Activated T-cell treated with anti-CD3 and anti-CD28 coated beads, Interleukin-2, amount 50 U/mL, for 72 hours (primary cell): ENCODE results near the gene MGAT4A. TPM values are rescaled to one million over a fixed set of nuclear protein-coding genes. Genes with fewer than 3 reads are reported as not detected.

ENCODE experiments used
- ATAC-seq, 2 donors: fragments of 150-1000 bp; cut with Tn5 transposase; replicated peaks in 1 of 2; 2 replicates each; pipeline ENCODE4 v1.10.0; 2021; ENCODE audit warnings: moderate library complexity in 2 of 2, mild to moderate bottlenecking in 1 of 2
- DNase-seq, 2 donors: peaks; one replicate each; pipeline ENCODE4 v3.0.0; 2021 to 2022; ENCODE audit warnings: mixed read lengths in 1 of 2
- H3K27ac Mint-ChIP-seq: one replicate; pipeline ENCODE4 v1.8.0; 2022; ENCODE audit warnings: mild to moderate bottlenecking, moderate library complexity, mixed read lengths
- H3K27me3 Mint-ChIP-seq: one replicate; pipeline ENCODE4 v1.8.0; 2022; ENCODE audit warnings: low read depth, mixed read lengths
- H3K36me3 Mint-ChIP-seq, 2 donors: one replicate each; pipeline ENCODE4 v1.8.0; 2022; ENCODE audit warnings: mixed read lengths in 2 of 2, mild to moderate bottlenecking in 1 of 2; ENCODE audit not compliant: insufficient read depth in 2 of 2
- H3K4me1 Mint-ChIP-seq: one replicate; pipeline ENCODE4 v1.8.0; 2022; ENCODE audit warnings: low read depth, mixed read lengths
- H3K4me3 Mint-ChIP-seq, 2 donors: one replicate each; pipeline ENCODE4 v1.8.0; 2022; ENCODE audit warnings: mild to moderate bottlenecking in 2 of 2, mixed read lengths in 2 of 2, moderate library complexity in 2 of 2
- H3K9me3 Mint-ChIP-seq, 2 donors: one replicate each; pipeline ENCODE4 v1.8.0; 2022; ENCODE audit warnings: mixed read lengths in 2 of 2
- total RNA-seq, 2 donors: library from RNA; stranded (reverse); gene quantifications; one replicate each; pipeline ENCODE4 v1.2.3, GENCODE V29; 2022

MGAT4A gene
- total RNA-seq, 2 donors from 2014 or later, result 108 to 109 TPM

DNA sequence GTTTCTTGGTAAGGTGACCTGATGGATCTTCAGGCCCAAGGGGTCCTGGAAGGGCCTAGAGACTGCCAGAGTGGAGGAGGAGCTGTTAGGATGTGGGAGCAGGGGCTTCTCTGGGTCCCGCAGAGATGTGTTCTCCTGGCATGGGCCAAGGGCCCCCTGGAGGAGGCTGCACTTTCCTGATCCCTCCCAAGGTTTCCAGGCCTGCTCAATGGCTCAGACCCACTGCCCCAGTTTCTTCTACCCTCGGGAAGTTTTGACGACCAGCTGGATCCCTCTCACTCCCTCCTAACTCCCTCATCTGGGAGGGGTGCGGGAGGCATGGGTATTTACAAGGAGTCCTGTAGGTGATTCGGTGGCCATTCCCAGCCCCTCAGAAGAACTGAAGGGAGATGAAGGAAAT, 158.7 kb downstream of the MGAT4A start:
- Mint-ChIP-seq H3K27me3 (no peaks in the 10 kb centered on the region), H3K9me3 (no peaks in the 10 kb centered on the region), H3K4me1 (no peaks in the 10 kb centered on the region), H3K36me3 (peaks cover 2 to 6% of the 10 kb centered on the region in 2 donors), H3K4me3 (no peak overlapping the region), H3K27ac (no peak overlapping the region)
- DNase-seq, result no peak
- ATAC-seq, result no peak

DNA sequence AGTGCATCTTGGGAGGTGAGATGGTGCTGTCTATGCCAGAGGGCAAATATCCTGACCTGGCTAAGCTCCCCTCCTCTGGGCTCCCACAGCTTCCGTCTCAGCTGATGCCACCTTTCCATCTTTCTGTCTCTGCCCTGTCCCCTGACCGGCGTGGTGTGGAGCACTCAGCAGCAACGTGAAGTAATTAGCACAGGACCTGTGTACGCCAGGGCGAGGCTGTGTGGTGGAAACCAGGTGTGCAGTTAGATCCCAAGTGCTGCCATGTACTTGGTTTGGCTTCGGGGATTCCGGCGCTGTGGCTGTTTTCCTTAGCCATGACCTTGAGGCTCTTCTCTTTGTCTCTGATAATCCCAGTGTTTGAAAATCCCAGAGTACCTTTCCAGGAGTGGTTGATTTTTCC, 159.1 kb downstream of the MGAT4A start:
- DNase-seq, result no peak
- Mint-ChIP-seq H3K9me3 (no peaks in the 10 kb centered on the region), H3K4me1 (no peaks in the 10 kb centered on the region), H3K27ac (no peak overlapping the region), H3K36me3 (peaks cover 2 to 6% of the 10 kb centered on the region in 2 donors), H3K4me3 (no peak overlapping the region), H3K27me3 (no peaks in the 10 kb centered on the region)
- ATAC-seq, result no peak

GRCh38 chr2:98571121-98571701, 159.7 kb downstream of the MGAT4A start:
- Mint-ChIP-seq H3K36me3 (peaks cover 3 to 6% of the 10 kb centered on the region in 2 donors), H3K4me1 (no peaks in the 10 kb centered on the region), H3K27me3 (no peaks in the 10 kb centered on the region), H3K9me3 (no peaks in the 10 kb centered on the region), H3K27ac (no peak overlapping the region), H3K4me3 (no peak overlapping the region)
- ATAC-seq (no peak), DNase-seq (no peak)

GRCh38 chr2:98570356-98570755, 160.6 kb downstream of the MGAT4A start:
- Mint-ChIP-seq H3K4me1 (peaks cover 3% of the 10 kb centered on the region), H3K4me3 (no peak overlapping the region), H3K27me3 (no peaks in the 10 kb centered on the region), H3K36me3 (peaks cover 3 to 6% of the 10 kb centered on the region in 2 donors), H3K27ac (peak overlapping the region; percentile 58), H3K9me3 (no peaks in the 10 kb centered on the region)
- ATAC-seq, result no peak
- no peak for DNase-seq

DNA sequence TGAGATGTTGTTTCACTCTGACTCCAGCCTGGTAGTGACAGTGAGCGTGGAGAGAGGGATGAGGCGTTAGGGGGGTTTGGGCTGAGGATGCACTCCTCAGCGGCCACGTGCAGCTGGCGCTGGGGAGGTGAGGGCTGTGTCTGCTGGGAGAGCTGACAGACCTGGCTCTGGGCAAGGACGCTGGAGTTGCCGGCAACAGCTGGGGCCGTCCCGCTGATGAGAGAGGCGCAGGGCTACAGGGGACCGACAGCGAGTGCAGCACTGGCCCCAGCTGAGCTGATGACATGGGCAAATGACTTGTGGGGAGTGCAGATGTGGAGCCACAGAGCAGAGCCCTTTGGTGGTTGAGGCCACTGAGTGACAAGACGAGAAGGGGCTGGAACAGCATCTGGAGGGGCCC, 161.0 kb downstream of the MGAT4A start:
- H3K27me3 Mint-ChIP-seq, result no peaks in the 10 kb centered on the region
- DNase-seq (no peak), ATAC-seq (no peak)
- H3K27ac Mint-ChIP-seq, result peak overlapping the region; percentile 63
- H3K9me3 Mint-ChIP-seq, result no peaks in the 10 kb centered on the region
- H3K4me1 Mint-ChIP-seq, result peaks cover 5% of the 10 kb centered on the region
- peaks cover 3 to 6% of the 10 kb centered on the region in 2 donors for H3K36me3 Mint-ChIP-seq
- no peak overlapping the region for H3K4me3 Mint-ChIP-seq

DNA sequence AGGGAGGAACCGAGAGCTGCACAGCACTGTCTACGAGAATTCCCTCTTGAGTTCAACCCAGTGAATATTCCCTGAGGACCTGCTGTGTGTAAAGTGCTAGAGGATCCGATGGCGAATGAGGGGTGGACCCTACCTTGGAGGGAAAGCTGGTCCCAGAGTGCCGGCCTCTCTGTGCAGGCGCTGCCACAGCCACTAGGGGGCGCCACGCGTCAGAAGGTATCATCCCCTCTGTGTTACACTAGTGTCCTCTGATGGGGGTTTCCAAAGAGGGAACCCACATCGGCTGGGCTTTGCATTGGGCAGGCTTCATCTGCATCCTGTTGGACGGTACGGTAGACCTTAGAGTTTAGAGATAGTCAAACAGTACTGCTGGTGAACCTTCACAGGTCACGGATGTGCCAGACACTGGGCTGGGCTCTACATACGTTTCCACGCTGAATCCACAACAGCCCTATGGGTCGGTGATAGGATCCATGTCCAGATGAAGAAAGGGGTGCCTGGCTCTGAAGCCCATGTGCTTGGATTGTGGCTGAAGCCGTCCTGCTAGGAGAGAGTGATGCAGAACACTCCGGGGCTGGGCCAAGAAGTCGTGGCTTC, 161.6 kb downstream of the MGAT4A start:
- H3K27me3 Mint-ChIP-seq, result no peaks in the 10 kb centered on the region
- H3K9me3 Mint-ChIP-seq, result no peaks in the 10 kb centered on the region
- no peak overlapping the region for H3K4me3 Mint-ChIP-seq
- peaks cover 5% of the 10 kb centered on the region for H3K4me1 Mint-ChIP-seq
- peak overlapping the region; percentile 63 for H3K27ac Mint-ChIP-seq
- ATAC-seq (peak; percentile 78), DNase-seq (peak; percentile 70 to 80)
- H3K36me3 Mint-ChIP-seq, result peaks cover 3 to 6% of the 10 kb centered on the region in 2 donors

Other genes starting within 250 kb of the MGAT4A start
- gene COA5, start 122.6 kb downstream of the MGAT4A start, total RNA-seq, result 10 to 100 TPM; 29.4 to 32.2 TPM
- gene UNC50, start 122.5 kb downstream of the MGAT4A start, total RNA-seq, result 10 to 100 TPM; 35.2 to 40.6 TPM
- under 1 TPM; 0.19 to 0.79 TPM for gene CRACDL, start 205.1 kb upstream of the MGAT4A start, total RNA-seq